ENCODE measurements around the gene LRRK2. TPM values are rescaled to one million over a fixed set of nuclear protein-coding genes. Genes with fewer than 3 reads are reported as not detected.

LRRK2 gene
- total and polyA plus RNA-seq, 2 experiments from 2014 or later = 0.24 TPM; not detected in 1

GRCh38 chr12:40222247-40222646, 2.5 kb upstream of the LRRK2 start:
- H3K27ac Mint-ChIP-seq = no peak overlapping the region

More at GRCh38 chr12:40222247-40222646, 2.5 kb upstream of the LRRK2 start:
- Mint-ChIP-seq H3K9me3 (no peaks in the 10 kb centered on the region), H3K4me3 (no peak overlapping the region), H3K36me3 (ENCODE audit: low read depth) (no peaks in the 10 kb centered on the region), H3K4me1 (peaks cover 11% of the 10 kb centered on the region; the same call in 2 of the 3 replicates), H3K27me3 (ENCODE audit: insufficient read depth, low read depth, poor library complexity) (peaks cover 21% of the 10 kb centered on the region)
- Histone ChIP-seq H2AFZ (no peak overlapping the region), H3K9me2 (ENCODE audit: insufficient read depth) (no peaks in the 10 kb centered on the region), H3K4me3 (no peak overlapping the region), H3K79me2 (replicated peaks; ENCODE audit: insufficient read depth) (no peaks in the 10 kb centered on the region), H3K27ac (ENCODE audit: low read depth) (no peak overlapping the region), H4K20me1 (replicated peaks; ENCODE audit: insufficient read depth) (no peaks in the 10 kb centered on the region), H3K4me2 (no peak overlapping the region), H3K4me1 (ENCODE audit: insufficient read depth) (peaks cover 6% of the 10 kb centered on the region; the same call in 1 of the 2 replicates), H3F3A (replicated peaks; ENCODE audit: low read depth) (no peaks in the 10 kb centered on the region), H3K36me3 (ENCODE audit: insufficient read depth) (no peaks in the 10 kb centered on the region), H3K27me3 (ENCODE audit: insufficient read depth) (peaks cover 46% of the 10 kb centered on the region)
- no peak for DNase-seq (ENCODE audit: low spot score)
- TF ChIP-seq ZNF114 (CRISPR knock-in tag; IDR thresholded peaks at IDR 0.05) (no peak), POLR2AphosphoS5 (IDR thresholded peaks at IDR 0.05; ENCODE audit: low read depth) (no peak), JUNB (IDR thresholded peaks at IDR 0.05; ENCODE audit: unreplicated experiment) (no peak), ZNF331 (CRISPR knock-in tag; IDR thresholded peaks at IDR 0.05; ENCODE audit: low read depth) (no peak), STAT1 (IDR thresholded peaks at IDR 0.05; ENCODE audit: unreplicated experiment) (no peak), REST (IDR thresholded peaks at IDR 0.05; ENCODE audit: unreplicated experiment) (no peak), EZH2phosphoT487 (IDR thresholded peaks at IDR 0.05; ENCODE audit: unreplicated experiment) (no peak), NANOG (IDR thresholded peaks at IDR 0.05; ENCODE audit: borderline replicate concordance) (no peak), CTCF (conservative IDR thresholded peaks at IDR 0.05; ENCODE audit: low read depth in 2 of 2) (no peak)
- ATAC-seq = no peak

All from GM23338 (cell line).